Subcutaneous adipose tissue (tissue), 4 donors: ENCODE measurements around the gene TNIK. TPM values are rescaled to one million over a fixed set of nuclear protein-coding genes. Genes with fewer than 3 reads are reported as not detected.

Experiments used
- total RNA-seq, 4 donors: library from RNA; depleted of rRNA; stranded (reverse); fragments of >200 nt; gene quantifications; one replicate each; pipeline ENCODE4 v1.1.0, GENCODE V29; 2016
- TF ChIP-seq, protein P1 (sequence below): fragments of 450-650 bp; IDR thresholded peaks from one replicate; pipeline ENCODE4 v1.5.1; 2016; ENCODE audit warnings: low read depth, mild to moderate bottlenecking, control low read depth, antibody characterized with exemption, moderate library complexity

Gene TNIK
- total RNA-seq, 4 donors from 2014 or later: 1.5 to 11.7 (median 1.9) TPM

DNA sequence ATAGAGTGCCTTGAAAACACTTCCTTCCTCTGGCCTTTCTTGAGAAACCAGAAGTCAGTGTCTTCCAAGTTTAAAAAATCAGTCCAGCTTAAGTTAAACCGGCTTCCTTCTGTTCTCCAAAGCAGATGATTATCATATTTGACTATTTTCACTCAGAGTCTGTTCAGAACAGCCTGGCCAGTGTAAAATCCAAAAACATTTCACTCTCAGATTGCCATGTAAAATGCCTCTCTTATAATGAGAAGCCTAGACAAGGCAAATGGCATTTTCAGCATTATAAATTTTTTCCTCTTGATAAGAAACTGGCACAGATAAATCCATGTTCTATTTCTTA, 193.5 kb downstream of the TNIK start:
- TF ChIP-seq, protein P1, sequence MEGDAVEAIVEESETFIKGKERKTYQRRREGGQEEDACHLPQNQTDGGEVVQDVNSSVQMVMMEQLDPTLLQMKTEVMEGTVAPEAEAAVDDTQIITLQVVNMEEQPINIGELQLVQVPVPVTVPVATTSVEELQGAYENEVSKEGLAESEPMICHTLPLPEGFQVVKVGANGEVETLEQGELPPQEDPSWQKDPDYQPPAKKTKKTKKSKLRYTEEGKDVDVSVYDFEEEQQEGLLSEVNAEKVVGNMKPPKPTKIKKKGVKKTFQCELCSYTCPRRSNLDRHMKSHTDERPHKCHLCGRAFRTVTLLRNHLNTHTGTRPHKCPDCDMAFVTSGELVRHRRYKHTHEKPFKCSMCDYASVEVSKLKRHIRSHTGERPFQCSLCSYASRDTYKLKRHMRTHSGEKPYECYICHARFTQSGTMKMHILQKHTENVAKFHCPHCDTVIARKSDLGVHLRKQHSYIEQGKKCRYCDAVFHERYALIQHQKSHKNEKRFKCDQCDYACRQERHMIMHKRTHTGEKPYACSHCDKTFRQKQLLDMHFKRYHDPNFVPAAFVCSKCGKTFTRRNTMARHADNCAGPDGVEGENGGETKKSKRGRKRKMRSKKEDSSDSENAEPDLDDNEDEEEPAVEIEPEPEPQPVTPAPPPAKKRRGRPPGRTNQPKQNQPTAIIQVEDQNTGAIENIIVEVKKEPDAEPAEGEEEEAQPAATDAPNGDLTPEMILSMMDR: no peak

GRCh38 chr3:171266034-171266739, 194.0 kb downstream of the TNIK start:
- TF ChIP-seq, protein P1: no peak

DNA sequence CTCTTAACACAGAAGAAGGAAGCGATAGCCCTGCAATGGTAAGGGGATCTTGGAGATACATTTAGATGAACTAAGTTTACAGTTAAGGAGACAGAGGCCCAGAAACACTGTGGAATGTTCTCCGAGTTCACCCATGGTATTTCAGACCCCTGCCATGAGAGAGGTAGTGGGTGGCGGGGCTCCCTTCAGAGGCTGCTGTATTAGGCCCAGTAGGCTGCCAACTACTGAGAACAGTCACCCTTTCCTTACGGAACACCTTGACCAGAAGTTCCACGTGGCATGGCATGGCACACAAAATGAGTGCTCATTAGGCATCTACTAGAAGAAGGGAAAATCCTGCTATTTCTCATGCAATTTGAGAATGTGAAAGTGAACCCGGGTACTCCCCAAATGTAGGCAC, 195.4 kb downstream of the TNIK start:
- TF ChIP-seq, protein P1: no peak

DNA sequence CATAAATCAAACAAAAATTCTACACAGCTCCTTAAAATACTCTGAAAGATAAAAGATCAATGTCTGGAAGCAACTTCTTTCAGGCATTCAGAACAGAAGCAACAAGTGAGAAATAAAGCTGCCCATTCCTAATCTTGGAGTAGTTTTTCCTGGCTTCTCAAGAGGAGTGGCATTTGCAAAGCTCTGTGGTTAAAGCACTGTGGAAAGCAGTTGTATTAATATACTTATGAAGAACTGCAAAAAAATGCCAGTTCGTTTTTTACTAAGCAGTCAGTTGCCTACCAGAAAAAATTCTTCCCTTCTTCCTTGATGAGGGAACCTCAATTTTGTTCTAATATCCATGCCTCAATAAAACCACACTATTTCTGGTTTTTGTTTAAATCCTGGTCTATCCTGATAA, 197.8 kb downstream of the TNIK start:
- TF ChIP-seq, protein P1: no peak

- TF ChIP-seq, protein P1: no peak
These were observed 198.7 kb downstream of the TNIK start for GRCh38 chr3:171261487-171261886.

DNA sequence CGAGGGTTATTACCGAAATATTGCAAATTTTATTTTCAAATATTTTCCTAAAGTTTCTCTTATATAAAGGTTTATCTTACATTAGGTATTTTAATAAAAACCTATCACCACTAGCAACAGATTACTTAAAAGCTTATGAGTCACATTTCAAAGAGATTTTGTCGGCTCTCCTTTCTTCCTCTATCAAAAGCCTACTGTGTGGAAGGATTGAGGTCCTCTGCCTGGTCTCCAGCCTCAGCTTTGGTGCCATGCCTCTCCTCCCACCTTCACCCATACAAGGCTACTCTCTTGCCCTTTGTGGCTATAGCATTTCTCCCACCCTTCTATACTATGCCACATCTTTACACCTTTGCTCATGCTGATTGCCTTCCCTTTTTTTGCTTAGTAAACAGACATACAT, 199.3 kb downstream of the TNIK start:
- TF ChIP-seq, protein P1: no peak

DNA sequence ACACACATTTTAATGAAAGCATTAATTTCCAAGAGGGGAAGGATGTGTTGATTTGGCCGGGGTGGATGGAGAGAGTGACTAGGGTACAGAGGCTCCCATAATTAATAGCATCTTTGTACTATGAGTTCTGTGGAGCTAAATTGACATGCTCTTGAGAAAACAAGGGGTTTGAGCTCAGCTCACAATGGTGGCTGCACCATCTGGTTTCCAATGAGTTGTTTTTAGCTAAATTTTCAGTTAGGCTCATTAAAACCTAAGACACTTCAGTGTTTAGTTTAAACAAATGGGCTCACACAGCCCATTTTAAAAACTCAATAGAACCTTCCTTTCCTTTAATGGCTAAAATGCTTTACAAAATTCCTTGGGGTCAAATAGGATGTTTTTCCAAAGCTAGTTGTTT, 199.7 kb downstream of the TNIK start:
- TF ChIP-seq, protein P1: no peak
